Ascending aorta (tissue), 2 donors: ENCODE data around the gene IFT57. TPM values are rescaled to one million over a fixed set of nuclear protein-coding genes. Genes with fewer than 3 reads are reported as not detected.

Source experiments
- DNase-seq, 2 donors: peaks; one replicate each; pipeline ENCODE4 v3.0.0-alpha.2; 2019; ENCODE audit warnings: low spot score in 2 of 2
- H3K27ac ChIP-seq, 2 donors: fragments of 200-600 bp; sonication (generic); one replicate each; pipeline ENCODE4 v1.5.1; 2016 to 2017; ENCODE audit warnings: mild to moderate bottlenecking in 1 of 2
- H3K27me3 ChIP-seq: fragments of 200-600 bp; sonication (generic); one replicate; pipeline ENCODE4 v1.5.1; 2017
- H3K36me3 ChIP-seq, 2 donors: fragments of 200-600 bp; sonication (generic); one replicate each; pipeline ENCODE4 v1.5.1; 2016
- H3K4me1 ChIP-seq, 2 donors: fragments of 200-600 bp; sonication (generic); one replicate each; pipeline ENCODE4 v1.5.1; 2016 to 2017; ENCODE audit warnings: mild to moderate bottlenecking in 1 of 2
- H3K4me3 ChIP-seq, 2 donors: fragments of 200-600 bp; sonication (generic); one replicate each; pipeline ENCODE4 v1.5.1; 2016 to 2017; ENCODE audit warnings: mild to moderate bottlenecking in 1 of 2
- H3K9me3 ChIP-seq, 2 donors: fragments of 200-600 bp; sonication (generic); one replicate each; pipeline ENCODE4 v1.5.1; 2016
- CTCF ChIP-seq, 3 experiments: fragments of 200-600 bp in 2 of 3; fragments of 450-650 bp in 1 of 3; sonication (generic) in 2 of 3; IDR thresholded peaks; one replicate each; pipeline ENCODE4 v1.5.1; 2016 to 2019; ENCODE audit warnings: antibody characterized with exemption in 3 of 3, mild to moderate bottlenecking in 1 of 3, moderate library complexity in 1 of 3
- intact Hi-C: fragments of 100-400 bp; cut with DNase I; formaldehyde crosslinking; loops from one replicate; pipeline ENCODE4 v1.15.1; 2023
- total RNA-seq: library from RNA; depleted of rRNA; stranded (reverse); fragments of >200 nt; gene quantifications from one replicate; pipeline ENCODE4 v1.1.0, GENCODE V29; 2016

IFT57 gene
- total RNA-seq, 1 donor from 2014 or later: 27.7 TPM

- intact Hi-C loops: no loop called here
- H3K27me3 ChIP-seq: no peaks in the 10 kb centered on the region
- no peaks in the 10 kb centered on the region for H3K4me1 ChIP-seq
- H3K4me3 ChIP-seq: no peak overlapping the region
- no peak overlapping the region for H3K27ac ChIP-seq
- peaks cover 0 to 4% of the 10 kb centered on the region in 2 donors for H3K36me3 ChIP-seq
- TF ChIP-seq CTCF (IDR thresholded peaks at IDR 0.05): no peak
- DNase-seq: no peak
- peaks cover 0 to 8% of the 10 kb centered on the region in 2 donors for H3K9me3 ChIP-seq
These were observed 42.0 kb downstream of the IFT57 start for GRCh38 chr3:108180194-108180593.

GRCh38 chr3:108178676-108179075 is 43.5 kb downstream of the IFT57 start:
- Histone ChIP-seq H3K36me3 (no peaks in the 10 kb centered on the region), H3K4me1 (no peaks in the 10 kb centered on the region), H3K9me3 (no peaks in the 10 kb centered on the region), H3K27me3 (no peaks in the 10 kb centered on the region), H3K27ac (no peak overlapping the region), H3K4me3 (no peak overlapping the region)
- no peak for TF ChIP-seq CTCF (IDR thresholded peaks at IDR 0.05)
- no peak for DNase-seq
- intact Hi-C loops: no loop called here

GRCh38 chr3:108177536-108177935 is 44.7 kb downstream of the IFT57 start:
- intact Hi-C loops: no loop called here
- no peaks in the 10 kb centered on the region for H3K4me1 ChIP-seq
- H3K36me3 ChIP-seq: no peaks in the 10 kb centered on the region
- no peak for DNase-seq
- H3K27me3 ChIP-seq: no peaks in the 10 kb centered on the region
- H3K4me3 ChIP-seq: no peak overlapping the region
- no peak for TF ChIP-seq CTCF (IDR thresholded peaks at IDR 0.05)
- H3K27ac ChIP-seq: no peak overlapping the region
- H3K9me3 ChIP-seq: no peaks in the 10 kb centered on the region

- H3K4me1 ChIP-seq: no peaks in the 10 kb centered on the region
- no peaks in the 10 kb centered on the region for H3K9me3 ChIP-seq
- no peak for DNase-seq
- no peaks in the 10 kb centered on the region for H3K27me3 ChIP-seq
- H3K4me3 ChIP-seq: no peak overlapping the region
- H3K36me3 ChIP-seq: no peaks in the 10 kb centered on the region
- TF ChIP-seq CTCF (IDR thresholded peaks at IDR 0.05): no peak
- intact Hi-C loops: no loop called here
- no peak overlapping the region for H3K27ac ChIP-seq
These were observed 46.9 kb downstream of the IFT57 start for GRCh38 chr3:108175352-108175751.

- Histone ChIP-seq H3K27me3 (no peaks in the 10 kb centered on the region), H3K36me3 (no peaks in the 10 kb centered on the region), H3K4me1 (no peaks in the 10 kb centered on the region), H3K4me3 (no peak overlapping the region), H3K27ac (no peak overlapping the region), H3K9me3 (no peaks in the 10 kb centered on the region)
- no peak for DNase-seq
- TF ChIP-seq CTCF (IDR thresholded peaks at IDR 0.05): no peak
- intact Hi-C loops: no loop called here
These were observed 51.1 kb downstream of the IFT57 start for GRCh38 chr3:108171106-108171505.

GRCh38 chr3:108164391-108164790 is 57.8 kb downstream of the IFT57 start:
- no peak overlapping the region for H3K27ac ChIP-seq
- no peaks in the 10 kb centered on the region for H3K27me3 ChIP-seq
- H3K4me1 ChIP-seq: no peaks in the 10 kb centered on the region
- no peaks in the 10 kb centered on the region for H3K9me3 ChIP-seq
- no peak for TF ChIP-seq CTCF (IDR thresholded peaks at IDR 0.05)
- no peak overlapping the region for H3K4me3 ChIP-seq
- H3K36me3 ChIP-seq: peaks cover 0 to 9% of the 10 kb centered on the region in 2 donors
- no peak for DNase-seq
- intact Hi-C loops: no loop called here
